ENCODE measurements around the gene BSN.

DNA sequence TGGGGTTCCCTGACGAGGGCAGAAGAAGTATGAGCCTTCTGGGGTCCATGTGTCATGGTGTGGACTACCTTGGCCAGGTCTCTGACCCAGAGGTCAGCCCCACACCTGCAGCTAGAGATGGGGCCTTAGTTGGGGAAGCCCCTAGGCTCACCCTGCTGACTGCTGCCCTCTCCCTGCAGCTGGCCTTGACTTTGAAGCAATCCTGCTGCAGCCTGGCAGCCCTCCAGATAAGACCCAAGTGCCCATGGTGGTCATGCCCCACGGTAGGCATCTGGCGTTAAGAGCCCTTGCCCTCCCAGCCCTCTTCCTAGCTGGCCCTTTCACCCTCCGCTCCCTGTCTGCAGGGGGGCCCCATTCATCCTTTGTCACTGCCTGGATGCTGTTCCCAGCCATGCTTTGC lies 127.3 kb downstream of the BSN start:
- TF ChIP-seq POLR2A (IDR thresholded peaks at IDR 0.05): no peak
- TF ChIP-seq, protein P1, sequence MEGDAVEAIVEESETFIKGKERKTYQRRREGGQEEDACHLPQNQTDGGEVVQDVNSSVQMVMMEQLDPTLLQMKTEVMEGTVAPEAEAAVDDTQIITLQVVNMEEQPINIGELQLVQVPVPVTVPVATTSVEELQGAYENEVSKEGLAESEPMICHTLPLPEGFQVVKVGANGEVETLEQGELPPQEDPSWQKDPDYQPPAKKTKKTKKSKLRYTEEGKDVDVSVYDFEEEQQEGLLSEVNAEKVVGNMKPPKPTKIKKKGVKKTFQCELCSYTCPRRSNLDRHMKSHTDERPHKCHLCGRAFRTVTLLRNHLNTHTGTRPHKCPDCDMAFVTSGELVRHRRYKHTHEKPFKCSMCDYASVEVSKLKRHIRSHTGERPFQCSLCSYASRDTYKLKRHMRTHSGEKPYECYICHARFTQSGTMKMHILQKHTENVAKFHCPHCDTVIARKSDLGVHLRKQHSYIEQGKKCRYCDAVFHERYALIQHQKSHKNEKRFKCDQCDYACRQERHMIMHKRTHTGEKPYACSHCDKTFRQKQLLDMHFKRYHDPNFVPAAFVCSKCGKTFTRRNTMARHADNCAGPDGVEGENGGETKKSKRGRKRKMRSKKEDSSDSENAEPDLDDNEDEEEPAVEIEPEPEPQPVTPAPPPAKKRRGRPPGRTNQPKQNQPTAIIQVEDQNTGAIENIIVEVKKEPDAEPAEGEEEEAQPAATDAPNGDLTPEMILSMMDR (IDR thresholded peaks at IDR 0.05): no peak
